Stomach (tissue), 4 donors: ENCODE measurements around the gene TMEM167B.

Experiments used
- EP300 ChIP-seq: sonication (generic); formaldehyde crosslinking; IDR thresholded peaks from one replicate; pipeline ENCODE4 v1.6.1; 2017; ENCODE audit warnings: antibody characterized with exemption
- POLR2A ChIP-seq, 4 donors: fragments of 450-650 bp; IDR thresholded peaks; one replicate each; pipeline ENCODE4 v1.6.1; 2016; ENCODE audit warnings: antibody characterized with exemption in 4 of 4, control low read depth in 2 of 4, mild to moderate bottlenecking in 1 of 4, moderate library complexity in 1 of 4
- POLR2AphosphoS5 ChIP-seq, 3 donors: sonication (generic); formaldehyde crosslinking; IDR thresholded peaks; one replicate each; pipeline ENCODE4 v1.6.1; 2016; ENCODE audit warnings: antibody characterized with exemption in 3 of 3
- TF ChIP-seq, protein P1 (sequence below), 7 experiments: fragments of 450-650 bp in 4 of 7; fragments of 200-600 bp in 3 of 7; sonication (generic) in 3 of 7; IDR thresholded peaks; one replicate each; pipeline ENCODE4 v1.5.1; 2016 to 2019; ENCODE audit warnings: antibody characterized with exemption in 7 of 7, control low read depth in 2 of 7, mild to moderate bottlenecking in 1 of 7

DNA sequence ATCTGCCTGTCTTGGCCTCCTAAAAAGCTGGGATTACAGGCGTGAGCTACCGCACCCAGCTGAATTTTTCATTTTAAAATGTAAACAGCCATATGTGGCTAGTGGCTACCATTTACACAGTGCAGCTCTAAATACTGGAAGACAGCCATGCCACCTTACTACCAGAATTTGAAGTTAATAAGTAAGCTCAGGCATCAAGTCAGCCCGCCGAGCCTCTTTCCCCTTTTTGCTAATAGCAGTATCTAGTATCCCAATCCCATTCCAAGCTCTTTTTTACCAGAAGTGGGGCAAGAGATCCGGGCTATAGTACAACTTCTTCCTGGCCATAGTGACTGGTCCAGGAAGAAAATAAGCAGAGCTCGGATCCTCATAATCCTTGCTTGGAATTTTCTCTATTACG, 29.9 kb upstream of the TMEM167B start:
- TF ChIP-seq, protein P1, sequence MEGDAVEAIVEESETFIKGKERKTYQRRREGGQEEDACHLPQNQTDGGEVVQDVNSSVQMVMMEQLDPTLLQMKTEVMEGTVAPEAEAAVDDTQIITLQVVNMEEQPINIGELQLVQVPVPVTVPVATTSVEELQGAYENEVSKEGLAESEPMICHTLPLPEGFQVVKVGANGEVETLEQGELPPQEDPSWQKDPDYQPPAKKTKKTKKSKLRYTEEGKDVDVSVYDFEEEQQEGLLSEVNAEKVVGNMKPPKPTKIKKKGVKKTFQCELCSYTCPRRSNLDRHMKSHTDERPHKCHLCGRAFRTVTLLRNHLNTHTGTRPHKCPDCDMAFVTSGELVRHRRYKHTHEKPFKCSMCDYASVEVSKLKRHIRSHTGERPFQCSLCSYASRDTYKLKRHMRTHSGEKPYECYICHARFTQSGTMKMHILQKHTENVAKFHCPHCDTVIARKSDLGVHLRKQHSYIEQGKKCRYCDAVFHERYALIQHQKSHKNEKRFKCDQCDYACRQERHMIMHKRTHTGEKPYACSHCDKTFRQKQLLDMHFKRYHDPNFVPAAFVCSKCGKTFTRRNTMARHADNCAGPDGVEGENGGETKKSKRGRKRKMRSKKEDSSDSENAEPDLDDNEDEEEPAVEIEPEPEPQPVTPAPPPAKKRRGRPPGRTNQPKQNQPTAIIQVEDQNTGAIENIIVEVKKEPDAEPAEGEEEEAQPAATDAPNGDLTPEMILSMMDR (IDR thresholded peaks at IDR 0.05) = no peak
- TF ChIP-seq EP300 = no peak
- no peak for TF ChIP-seq POLR2A (IDR thresholded peaks at IDR 0.05)
- TF ChIP-seq POLR2AphosphoS5 (IDR thresholded peaks at IDR 0.05) = no peak
